Liver (tissue), 9 donors: ENCODE data around the gene HOXD8. TPM values are rescaled to one million over a fixed set of nuclear protein-coding genes. Genes with fewer than 3 reads are reported as not detected.

ENCODE experiments used
- DNase-seq: peaks from one replicate; pipeline ENCODE4 v3.0.0-alpha.2; 2017; ENCODE audit warnings: low spot score
- H3K27ac ChIP-seq, 2 donors: one replicate each; pipeline ENCODE4 v1.7.0; 2013; ENCODE audit warnings: inconsistent platforms in 2 of 2, low read length in 2 of 2, control low read depth in 1 of 2, low read depth in 1 of 2, mild to moderate bottlenecking in 1 of 2
- H3K27me3 ChIP-seq, 4 donors: one replicate each; pipeline versions ENCODE4 v1.6.1 to v1.7.0; 2013; ENCODE audit warnings: low read length in 3 of 4, inconsistent platforms in 1 of 4, mild to moderate bottlenecking in 1 of 4, moderate library complexity in 1 of 4; ENCODE audit not compliant: control insufficient read depth in 4 of 4, insufficient read depth in 4 of 4
- H3K36me3 ChIP-seq, 4 donors: one replicate each; pipeline versions ENCODE4 v1.6.1 to v1.7.0; 2013; ENCODE audit warnings: low read length in 3 of 4, mild to moderate bottlenecking in 3 of 4, low read depth in 1 of 4, moderate library complexity in 1 of 4; ENCODE audit not compliant: control insufficient read depth in 4 of 4, insufficient read depth in 3 of 4
- H3K4me1 ChIP-seq, 4 donors: one replicate each; pipeline versions ENCODE4 v1.6.1 to v1.7.0; 2013; ENCODE audit warnings: low read length in 3 of 4, mild to moderate bottlenecking in 3 of 4, moderate library complexity in 1 of 4; ENCODE audit not compliant: control insufficient read depth in 4 of 4, insufficient read depth in 4 of 4
- H3K4me3 ChIP-seq, 3 donors: one replicate each; pipeline versions ENCODE4 v1.6.1 to v1.7.0; 2013; ENCODE audit warnings: low read length in 3 of 3, control low read depth in 1 of 3, low read depth in 1 of 3, mild to moderate bottlenecking in 1 of 3
- H3K9ac ChIP-seq, 2 donors: one replicate each; pipeline ENCODE4 v1.7.0; 2013; ENCODE audit warnings: low read length in 2 of 2, mild to moderate bottlenecking in 2 of 2, moderate library complexity in 2 of 2, control low read depth in 1 of 2, low read depth in 1 of 2
- H3K9me3 ChIP-seq, 4 donors: one replicate each; pipeline versions ENCODE4 v1.6.1 to v1.7.0; 2013; ENCODE audit warnings: low read length in 3 of 4; ENCODE audit not compliant: control insufficient read depth in 4 of 4
- ATF3 ChIP-seq: IDR thresholded peaks from 2 replicates; pipeline ENCODE4 v1.6.1; 2016; ENCODE audit warnings: antibody characterized with exemption
- EGR1 ChIP-seq, 2 donors: IDR thresholded peaks; 2 replicates each; pipeline ENCODE4 v1.6.1; 2016 to 2018; ENCODE audit warnings: antibody characterized with exemption in 2 of 2, low read depth in 2 of 2
- FOXA1 ChIP-seq: IDR thresholded peaks from 2 replicates; pipeline ENCODE4 v1.6.1; 2016; ENCODE audit warnings: antibody characterized with exemption
- FOXA2 ChIP-seq: IDR thresholded peaks from 2 replicates; pipeline ENCODE4 v1.6.1; 2016; ENCODE audit warnings: antibody characterized with exemption
- GABPA ChIP-seq, 2 donors: IDR thresholded peaks in 1 of 2; conservative IDR thresholded peaks in 1 of 2; 2 replicates each; pipeline ENCODE4 v1.6.1; 2016; ENCODE audit warnings: antibody characterized with exemption in 2 of 2, mild to moderate bottlenecking in 1 of 2, moderate library complexity in 1 of 2
- HNF4A ChIP-seq, 2 donors: conservative IDR thresholded peaks; 2 replicates each; pipeline ENCODE4 v1.6.1; 2016; ENCODE audit warnings: antibody characterized with exemption in 2 of 2, mild to moderate bottlenecking in 2 of 2
- HNF4G ChIP-seq: IDR thresholded peaks from 2 replicates; pipeline ENCODE4 v1.6.1; 2016; ENCODE audit warnings: antibody characterized with exemption
- JUND ChIP-seq, 2 donors: IDR thresholded peaks; 2 replicates each; pipeline ENCODE4 v1.6.1; 2016; ENCODE audit warnings: antibody characterized with exemption in 2 of 2
- NR2F2 ChIP-seq: IDR thresholded peaks from 2 replicates; pipeline ENCODE4 v1.6.1; 2016; ENCODE audit warnings: antibody characterized with exemption
- RAD21 ChIP-seq, 2 donors: IDR thresholded peaks; 2 replicates each; pipeline ENCODE4 v1.6.1; 2016; ENCODE audit warnings: antibody characterized with exemption in 2 of 2, mild to moderate bottlenecking in 2 of 2
- RXRA ChIP-seq, 2 donors: IDR thresholded peaks; 2 replicates each; pipeline ENCODE4 v1.6.1; 2017 to 2018; ENCODE audit warnings: antibody characterized with exemption in 2 of 2, mild to moderate bottlenecking in 1 of 2
- SP1 ChIP-seq: IDR thresholded peaks from 2 replicates; pipeline ENCODE4 v1.6.1; 2018; ENCODE audit warnings: antibody characterized with exemption, mild to moderate bottlenecking
- TAF1 ChIP-seq: conservative IDR thresholded peaks from 2 replicates; pipeline ENCODE4 v1.6.1; 2016; ENCODE audit warnings: antibody characterized with exemption, mild to moderate bottlenecking
- YY1 ChIP-seq: IDR thresholded peaks from 2 replicates; pipeline ENCODE4 v1.6.1; 2016; ENCODE audit warnings: antibody characterized with exemption, mild to moderate bottlenecking
- WGBS: extraction: QIAGEN DNeasy Blood & Tissue Kit; methylation state at CpG from one replicate; pipeline ENCODE4 v1.1.7; 2013; 5-methylcytosine and 5-hydroxymethylcytosine counted together
- polyA plus RNA-seq, 2 donors: library from polyadenylated mRNA; stranded (reverse) in 1 of 2; unstranded in 1 of 2; fragments of 200-250 nt in 1 of 2; fragments of >200 nt in 1 of 2; fragmentation: Nextera tagmentation in 1 of 2; extraction: Ambion mirVana in 1 of 2; gene quantifications; one replicate each; pipeline versions ENCODE4 v1.2.1 to v1.2.3, GENCODE V29; 2013 to 2015
- total RNA-seq, 2 donors: library from RNA; depleted of rRNA; stranded (reverse); fragments of >200 nt; gene quantifications; one replicate each; pipeline ENCODE4 v1.2.3, GENCODE V29; 2014
- TF ChIP-seq, protein P1 (sequence below): IDR thresholded peaks from 2 replicates; pipeline ENCODE4 v1.6.1; 2016; ENCODE audit warnings: antibody characterized with exemption
- TF ChIP-seq, protein P2 (sequence below): fragments of 150-350 bp; IDR thresholded peaks from 2 replicates; pipeline ENCODE4 v1.5.1; 2017; ENCODE audit warnings: improper control_type of control experiment, low read depth, low read length; ENCODE audit not compliant: missing input control
- TF ChIP-seq, protein P3 (sequence below): IDR thresholded peaks from 2 replicates; pipeline ENCODE4 v1.6.1; 2016; ENCODE audit warnings: antibody characterized with exemption, mild to moderate bottlenecking
- TF ChIP-seq, protein P4 (sequence below): IDR thresholded peaks from 2 replicates; pipeline ENCODE4 v1.6.1; 2016; ENCODE audit warnings: antibody characterized with exemption
- donor health status: healthy.
- donor health status: healthy.
- donor health status: healthy.
- donor health status: healthy.
- donor health status: healthy.

The HOXD8 gene
- total and polyA plus RNA-seq, 4 donors: 0.06 to 0.19 (median 0.08) TPM; not detected in 1

DNA sequence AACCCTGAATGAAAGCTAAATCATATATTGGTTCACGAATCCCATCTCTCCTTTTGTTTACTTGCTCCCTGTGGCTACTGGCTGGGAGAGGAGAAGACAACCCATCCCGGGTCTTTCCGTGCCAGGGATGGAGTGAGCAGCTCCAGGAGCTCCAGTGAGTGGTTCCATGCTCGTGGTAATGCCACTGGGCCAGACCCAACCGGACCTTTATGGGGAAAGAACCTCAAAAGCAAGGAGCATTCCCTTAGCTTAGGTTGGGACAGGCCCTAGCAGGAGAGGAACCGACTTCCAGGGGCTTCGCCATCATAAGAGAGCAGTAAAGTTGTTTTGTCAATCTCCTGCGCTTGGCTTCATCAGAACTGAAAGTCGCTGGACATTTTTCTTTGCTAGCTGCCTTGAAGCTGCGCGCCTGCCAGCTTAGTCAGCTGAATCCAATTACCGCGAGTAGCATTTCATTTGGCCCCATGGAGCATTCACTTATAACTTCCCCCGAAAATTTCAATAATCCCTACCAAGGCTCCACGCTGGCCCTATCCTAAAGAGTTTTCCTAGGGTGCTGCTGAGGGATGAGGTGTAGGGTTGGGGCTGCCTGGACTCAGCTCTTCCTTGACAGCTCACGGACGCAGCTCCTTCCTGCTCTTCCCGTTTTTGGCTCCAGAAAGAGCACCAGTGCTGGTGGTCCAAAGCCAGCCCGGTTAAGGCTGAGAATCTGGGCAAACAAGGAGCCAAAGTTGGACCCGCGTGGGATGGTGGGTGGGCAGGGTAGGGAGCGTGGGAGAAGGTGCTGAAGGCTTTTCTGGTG is 32.5 kb downstream of the HOXD8 start:
- WGBS: 12% methylated on average over 22 of the region's 22 CpGs
- peaks cover 0 to 12% (median 0%) of the 10 kb centered on the region in 4 donors for H3K9me3 ChIP-seq
- peaks cover 0 to 27% (median 8%) of the 10 kb centered on the region in 4 donors for H3K4me1 ChIP-seq
- no peak for DNase-seq
- no peak overlapping the region for H3K9ac ChIP-seq
- H3K4me3 ChIP-seq: no peak overlapping the region
- H3K27me3 ChIP-seq: peaks cover 13 to 40% (median 27%) of the 10 kb centered on the region in 4 donors
- H3K27ac ChIP-seq: no peak overlapping the region
- no peaks in the 10 kb centered on the region for H3K36me3 ChIP-seq
- TF ChIP-seq EGR1 (IDR thresholded peaks at IDR 0.05; ENCODE audit: low read depth in 2 of 2) (no peak), ATF3 (no peak), HNF4G (no peak), FOXA2 (no peak), FOXA1 (no peak), HNF4A (conservative IDR thresholded peaks at IDR 0.05) (no peak), RAD21 (IDR thresholded peaks at IDR 0.05) (no peak), SP1 (no peak), YY1 (no peak), NR2F2 (no peak), RXRA (IDR thresholded peaks at IDR 0.05) (no peak), JUND (IDR thresholded peaks at IDR 0.05) (no peak), TAF1 (no peak), GABPA (IDR thresholded peaks at IDR 0.05 in 1 of 2, conservative IDR thresholded peaks at IDR 0.05 in 1 of 2) (no peak)
- TF ChIP-seq, protein P1, sequence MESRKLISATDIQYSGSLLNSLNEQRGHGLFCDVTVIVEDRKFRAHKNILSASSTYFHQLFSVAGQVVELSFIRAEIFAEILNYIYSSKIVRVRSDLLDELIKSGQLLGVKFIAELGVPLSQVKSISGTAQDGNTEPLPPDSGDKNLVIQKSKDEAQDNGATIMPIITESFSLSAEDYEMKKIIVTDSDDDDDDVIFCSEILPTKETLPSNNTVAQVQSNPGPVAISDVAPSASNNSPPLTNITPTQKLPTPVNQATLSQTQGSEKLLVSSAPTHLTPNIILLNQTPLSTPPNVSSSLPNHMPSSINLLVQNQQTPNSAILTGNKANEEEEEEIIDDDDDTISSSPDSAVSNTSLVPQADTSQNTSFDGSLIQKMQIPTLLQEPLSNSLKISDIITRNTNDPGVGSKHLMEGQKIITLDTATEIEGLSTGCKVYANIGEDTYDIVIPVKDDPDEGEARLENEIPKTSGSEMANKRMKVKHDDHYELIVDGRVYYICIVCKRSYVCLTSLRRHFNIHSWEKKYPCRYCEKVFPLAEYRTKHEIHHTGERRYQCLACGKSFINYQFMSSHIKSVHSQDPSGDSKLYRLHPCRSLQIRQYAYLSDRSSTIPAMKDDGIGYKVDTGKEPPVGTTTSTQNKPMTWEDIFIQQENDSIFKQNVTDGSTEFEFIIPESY: no peak
- TF ChIP-seq, protein P2, sequence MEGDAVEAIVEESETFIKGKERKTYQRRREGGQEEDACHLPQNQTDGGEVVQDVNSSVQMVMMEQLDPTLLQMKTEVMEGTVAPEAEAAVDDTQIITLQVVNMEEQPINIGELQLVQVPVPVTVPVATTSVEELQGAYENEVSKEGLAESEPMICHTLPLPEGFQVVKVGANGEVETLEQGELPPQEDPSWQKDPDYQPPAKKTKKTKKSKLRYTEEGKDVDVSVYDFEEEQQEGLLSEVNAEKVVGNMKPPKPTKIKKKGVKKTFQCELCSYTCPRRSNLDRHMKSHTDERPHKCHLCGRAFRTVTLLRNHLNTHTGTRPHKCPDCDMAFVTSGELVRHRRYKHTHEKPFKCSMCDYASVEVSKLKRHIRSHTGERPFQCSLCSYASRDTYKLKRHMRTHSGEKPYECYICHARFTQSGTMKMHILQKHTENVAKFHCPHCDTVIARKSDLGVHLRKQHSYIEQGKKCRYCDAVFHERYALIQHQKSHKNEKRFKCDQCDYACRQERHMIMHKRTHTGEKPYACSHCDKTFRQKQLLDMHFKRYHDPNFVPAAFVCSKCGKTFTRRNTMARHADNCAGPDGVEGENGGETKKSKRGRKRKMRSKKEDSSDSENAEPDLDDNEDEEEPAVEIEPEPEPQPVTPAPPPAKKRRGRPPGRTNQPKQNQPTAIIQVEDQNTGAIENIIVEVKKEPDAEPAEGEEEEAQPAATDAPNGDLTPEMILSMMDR: no peak
- TF ChIP-seq, protein P3, sequence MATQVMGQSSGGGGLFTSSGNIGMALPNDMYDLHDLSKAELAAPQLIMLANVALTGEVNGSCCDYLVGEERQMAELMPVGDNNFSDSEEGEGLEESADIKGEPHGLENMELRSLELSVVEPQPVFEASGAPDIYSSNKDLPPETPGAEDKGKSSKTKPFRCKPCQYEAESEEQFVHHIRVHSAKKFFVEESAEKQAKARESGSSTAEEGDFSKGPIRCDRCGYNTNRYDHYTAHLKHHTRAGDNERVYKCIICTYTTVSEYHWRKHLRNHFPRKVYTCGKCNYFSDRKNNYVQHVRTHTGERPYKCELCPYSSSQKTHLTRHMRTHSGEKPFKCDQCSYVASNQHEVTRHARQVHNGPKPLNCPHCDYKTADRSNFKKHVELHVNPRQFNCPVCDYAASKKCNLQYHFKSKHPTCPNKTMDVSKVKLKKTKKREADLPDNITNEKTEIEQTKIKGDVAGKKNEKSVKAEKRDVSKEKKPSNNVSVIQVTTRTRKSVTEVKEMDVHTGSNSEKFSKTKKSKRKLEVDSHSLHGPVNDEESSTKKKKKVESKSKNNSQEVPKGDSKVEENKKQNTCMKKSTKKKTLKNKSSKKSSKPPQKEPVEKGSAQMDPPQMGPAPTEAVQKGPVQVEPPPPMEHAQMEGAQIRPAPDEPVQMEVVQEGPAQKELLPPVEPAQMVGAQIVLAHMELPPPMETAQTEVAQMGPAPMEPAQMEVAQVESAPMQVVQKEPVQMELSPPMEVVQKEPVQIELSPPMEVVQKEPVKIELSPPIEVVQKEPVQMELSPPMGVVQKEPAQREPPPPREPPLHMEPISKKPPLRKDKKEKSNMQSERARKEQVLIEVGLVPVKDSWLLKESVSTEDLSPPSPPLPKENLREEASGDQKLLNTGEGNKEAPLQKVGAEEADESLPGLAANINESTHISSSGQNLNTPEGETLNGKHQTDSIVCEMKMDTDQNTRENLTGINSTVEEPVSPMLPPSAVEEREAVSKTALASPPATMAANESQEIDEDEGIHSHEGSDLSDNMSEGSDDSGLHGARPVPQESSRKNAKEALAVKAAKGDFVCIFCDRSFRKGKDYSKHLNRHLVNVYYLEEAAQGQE: no peak
- TF ChIP-seq, protein P4, sequence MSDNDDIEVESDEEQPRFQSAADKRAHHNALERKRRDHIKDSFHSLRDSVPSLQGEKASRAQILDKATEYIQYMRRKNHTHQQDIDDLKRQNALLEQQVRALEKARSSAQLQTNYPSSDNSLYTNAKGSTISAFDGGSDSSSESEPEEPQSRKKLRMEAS: no peak
